Stimulated activated CD8-positive, alpha-beta memory T cell treated with anti-CD3 and anti-CD28 coated beads, Interleukin-2, amount 100 ng/mL, for 1 hour (primary cell): ENCODE data around the gene GLO1.
A peak's percentile ranks its signal among the peaks of the same experiment; 100 is the strongest.

Source experiments
- DNase-seq, 2 donors: peaks; one replicate each; pipeline ENCODE4 v3.0.0-alpha.2; 2020; ENCODE audit warnings: low read depth in 2 of 2

GLO1 gene

GRCh38 chr6:38702558-38703397, at the start of gene GLO1:
GLO1 (minus strand) TSS chr6:38703145; CDS start chr6:38703054, 91 bp downstream.
- peak; percentile 88 to 92 for DNase-seq

GRCh38 chr6:38750968-38751615, 48.1 kb upstream of the GLO1 start:
- no peak for DNase-seq

GRCh38 chr6:38749473-38749872, 46.5 kb upstream of the GLO1 start:
- no peak for DNase-seq

GRCh38 chr6:38739532-38739931, 36.6 kb upstream of the GLO1 start:
- no peak for DNase-seq

DNA sequence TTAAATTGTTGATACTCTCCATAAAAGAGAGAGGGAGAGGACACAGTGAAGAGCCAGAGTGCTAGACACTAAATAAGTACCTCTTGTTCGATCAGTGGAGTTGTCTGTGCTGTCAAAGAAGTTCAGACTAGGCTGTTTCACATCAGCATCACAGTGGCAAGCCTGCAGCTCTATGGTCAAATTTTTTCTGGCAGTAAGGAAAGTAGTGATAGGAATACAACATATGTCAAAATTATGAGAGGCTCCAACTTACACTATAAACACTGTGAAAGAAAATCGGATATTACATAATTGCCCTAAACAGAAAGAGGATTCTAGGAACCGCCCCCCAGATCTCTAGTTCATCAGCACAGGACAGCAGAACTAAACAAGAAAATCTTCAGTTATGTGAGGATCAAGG, 35.3 kb upstream of the GLO1 start:
- no peak for DNase-seq

- no peak for DNase-seq
These were observed 34.0 kb upstream of the GLO1 start for GRCh38 chr6:38736951-38737350.

DNA sequence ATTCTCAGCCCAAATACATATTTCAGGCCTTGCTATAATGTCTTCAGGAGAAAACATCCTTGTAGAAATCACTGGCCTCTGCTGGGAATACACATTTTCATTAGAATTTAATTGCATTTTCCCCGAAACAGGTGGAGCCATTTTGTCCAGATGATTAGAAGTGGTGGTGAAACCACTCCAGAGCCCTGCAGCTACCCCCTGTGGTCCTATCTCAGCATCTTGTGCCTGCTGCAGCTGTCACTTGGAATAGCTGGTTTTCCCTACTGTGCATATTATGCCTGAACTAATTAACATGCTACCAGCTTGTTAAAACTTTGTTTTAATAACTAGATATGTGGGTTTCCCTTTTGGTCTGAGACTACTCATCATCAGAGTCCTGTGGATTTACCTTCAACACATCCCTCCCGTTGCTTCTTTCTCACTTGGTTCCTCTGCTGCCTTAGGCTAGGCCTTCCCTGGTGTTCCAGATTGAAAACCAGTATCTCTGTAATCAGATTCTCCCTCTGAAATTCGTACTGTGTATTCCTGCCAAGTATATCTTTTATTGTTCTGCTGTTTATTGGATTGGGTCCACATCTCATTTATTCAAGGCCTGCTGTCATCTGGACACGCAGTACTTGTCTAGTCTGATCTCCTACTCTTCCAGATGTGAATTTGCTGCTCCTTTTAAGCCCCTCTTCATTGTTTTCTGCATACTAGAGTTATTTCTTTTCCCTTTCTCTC, 27.4 kb upstream of the GLO1 start:
- DNase-seq = no peak

DNA sequence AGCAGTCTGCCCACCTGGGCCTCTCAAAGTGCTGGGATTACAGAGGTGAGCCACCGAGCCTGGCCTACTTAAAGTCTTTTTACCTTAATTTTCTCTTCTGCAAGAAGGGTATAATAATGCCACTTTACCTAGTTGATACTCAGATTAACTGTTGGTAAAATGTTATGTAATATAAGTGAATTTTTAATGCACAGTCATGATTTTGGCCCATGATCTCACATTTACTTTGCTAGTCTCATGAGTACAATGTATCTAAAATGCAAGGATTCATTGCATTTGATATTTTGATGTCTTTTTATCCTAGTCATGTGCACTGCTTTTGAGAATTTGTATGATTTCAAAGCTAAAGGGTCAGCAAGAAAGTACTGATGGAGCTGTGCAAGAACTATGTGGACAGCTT, 25.3 kb upstream of the GLO1 start:
- no peak for DNase-seq

- DNase-seq = no peak
These were observed 22.7 kb upstream of the GLO1 start for GRCh38 chr6:38725414-38726183.

GRCh38 chr6:38724343-38724742, 21.4 kb upstream of the GLO1 start:
- DNase-seq = no peak

DNA sequence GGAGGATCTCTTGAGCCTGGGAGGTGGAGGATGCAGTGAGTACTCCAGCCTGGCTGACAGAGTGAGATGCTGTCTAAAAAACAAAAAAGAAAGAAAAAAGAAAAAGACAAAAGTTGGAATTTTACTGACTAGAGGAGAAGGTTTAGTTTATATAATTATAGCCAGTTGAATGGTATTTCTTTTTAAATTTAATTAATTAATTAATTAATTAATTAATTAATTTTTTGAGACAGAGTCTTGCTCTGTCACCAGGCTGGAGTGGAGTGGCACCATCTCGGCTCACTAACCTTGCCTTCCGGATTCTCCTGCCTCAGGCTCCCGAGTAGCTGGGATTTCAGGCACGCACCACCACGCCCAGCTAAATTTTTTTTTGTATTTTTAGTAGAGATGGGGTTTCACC, 20.8 kb upstream of the GLO1 start:
- no peak for DNase-seq

- no peak for DNase-seq
These were observed 19.9 kb upstream of the GLO1 start for GRCh38 chr6:38722727-38723334.

- DNase-seq = no peak
These were observed 19.1 kb upstream of the GLO1 start for GRCh38 chr6:38722038-38722437.

- no peak for DNase-seq
These were observed 17.4 kb upstream of the GLO1 start for GRCh38 chr6:38720295-38720694.

GRCh38 chr6:38719358-38719757, 16.4 kb upstream of the GLO1 start:
- DNase-seq = no peak

GRCh38 chr6:38716825-38717224, 13.9 kb upstream of the GLO1 start:
- no peak for DNase-seq

DNA sequence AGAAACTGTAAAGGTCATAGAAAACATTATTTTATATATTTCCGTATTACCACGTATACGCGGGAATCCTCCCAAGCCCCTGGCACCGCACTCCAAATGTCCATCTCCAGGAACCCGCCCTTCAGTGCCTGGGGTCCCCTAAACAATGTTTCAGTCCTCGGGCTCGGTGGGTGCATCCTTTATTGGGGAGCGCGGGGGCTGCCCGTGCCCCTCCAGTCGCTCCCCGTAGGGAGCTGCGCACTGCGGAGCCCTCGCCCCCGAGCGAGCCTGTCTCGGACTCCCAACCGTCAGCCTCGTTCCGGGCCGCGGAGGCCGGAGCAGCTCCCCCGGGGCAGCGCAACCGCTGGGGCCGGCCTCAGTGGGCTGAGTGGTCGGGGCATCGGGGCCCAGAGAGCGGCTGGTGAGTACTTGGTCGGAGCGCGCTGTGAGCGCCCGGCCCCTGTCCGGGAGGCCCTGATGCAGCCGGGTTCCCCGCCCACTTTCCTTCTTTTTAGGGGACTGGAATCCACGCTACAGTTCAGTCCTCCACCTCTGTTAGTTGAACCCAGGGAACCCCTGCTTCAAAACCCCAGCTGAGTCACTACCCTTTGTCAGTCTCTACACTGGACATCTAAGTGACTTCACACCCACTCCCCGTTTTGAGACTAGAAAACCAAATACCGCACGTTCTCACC, 12.2 kb upstream of the GLO1 start, which contains the start of gene DNAH8:
Gene DNAH8, plus strand, starts transcription at position 296 of the 674 bp plus-strand sequence. CDS start 7,499 bp downstream, outside the sequence.
- no peak for DNase-seq

- DNase-seq = no peak
These were observed 11.5 kb upstream of the GLO1 start for GRCh38 chr6:38714239-38715015.

DNA sequence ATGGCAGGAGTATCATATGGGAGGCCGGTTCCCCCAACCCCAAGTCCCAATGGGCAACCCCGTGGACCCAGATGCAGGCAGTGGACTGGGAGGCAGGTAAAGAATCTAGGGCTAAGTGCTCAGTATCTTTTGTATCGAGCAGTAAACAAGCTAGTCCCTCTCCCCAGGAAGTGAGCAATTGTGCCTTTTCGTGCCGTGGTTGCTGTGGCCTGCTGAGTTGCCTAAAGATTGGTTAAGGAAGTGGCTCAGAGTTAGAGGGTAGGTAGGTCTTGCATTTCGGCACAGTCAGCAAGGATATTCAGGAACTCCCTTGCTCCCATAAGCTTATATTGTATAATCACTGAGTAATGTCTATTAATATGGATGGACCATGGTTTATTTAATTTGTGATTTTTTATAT, 10.9 kb upstream of the GLO1 start:
- DNase-seq = peak; percentile 10 to 15

DNA sequence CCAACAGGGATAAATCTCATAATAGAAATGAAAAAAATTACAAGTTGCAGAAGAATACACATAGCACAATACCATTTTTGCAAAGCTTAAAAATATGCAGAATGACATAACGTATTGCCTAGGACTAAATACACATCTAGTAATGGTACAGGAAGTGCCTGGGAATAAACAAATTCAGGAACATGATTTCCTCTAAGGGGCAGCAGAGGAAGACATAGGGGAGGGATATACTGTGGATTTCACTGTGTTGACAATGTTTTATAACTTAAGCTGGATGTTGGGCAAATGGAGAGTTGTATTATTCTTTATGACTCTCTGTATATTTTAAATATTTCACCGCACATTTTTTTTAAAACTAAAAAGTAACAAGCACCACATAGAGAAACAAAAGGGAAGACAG, 5.6 kb upstream of the GLO1 start:
- DNase-seq = no peak
